ENCODE measurements around the gene CHMP2A.
A peak's percentile ranks its signal among the peaks of the same experiment; 100 is the strongest.

GRCh38 chr19:58559275-58560006, 4.5 kb upstream of the CHMP2A start:
- TF ChIP-seq POLR2A (IDR thresholded peaks at IDR 0.05): peak in 1 of 2 donors; percentile 71
- TF ChIP-seq, protein P1, sequence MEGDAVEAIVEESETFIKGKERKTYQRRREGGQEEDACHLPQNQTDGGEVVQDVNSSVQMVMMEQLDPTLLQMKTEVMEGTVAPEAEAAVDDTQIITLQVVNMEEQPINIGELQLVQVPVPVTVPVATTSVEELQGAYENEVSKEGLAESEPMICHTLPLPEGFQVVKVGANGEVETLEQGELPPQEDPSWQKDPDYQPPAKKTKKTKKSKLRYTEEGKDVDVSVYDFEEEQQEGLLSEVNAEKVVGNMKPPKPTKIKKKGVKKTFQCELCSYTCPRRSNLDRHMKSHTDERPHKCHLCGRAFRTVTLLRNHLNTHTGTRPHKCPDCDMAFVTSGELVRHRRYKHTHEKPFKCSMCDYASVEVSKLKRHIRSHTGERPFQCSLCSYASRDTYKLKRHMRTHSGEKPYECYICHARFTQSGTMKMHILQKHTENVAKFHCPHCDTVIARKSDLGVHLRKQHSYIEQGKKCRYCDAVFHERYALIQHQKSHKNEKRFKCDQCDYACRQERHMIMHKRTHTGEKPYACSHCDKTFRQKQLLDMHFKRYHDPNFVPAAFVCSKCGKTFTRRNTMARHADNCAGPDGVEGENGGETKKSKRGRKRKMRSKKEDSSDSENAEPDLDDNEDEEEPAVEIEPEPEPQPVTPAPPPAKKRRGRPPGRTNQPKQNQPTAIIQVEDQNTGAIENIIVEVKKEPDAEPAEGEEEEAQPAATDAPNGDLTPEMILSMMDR (IDR thresholded peaks at IDR 0.05): no peak

Data from uterus (tissue), 2 donors.